GM12874 (cell line): Measurements from ENCODE around the gene BSDC1.

Experiments used
- TF ChIP-seq, protein P1 (sequence below): IDR thresholded peaks from 2 replicates; pipeline ENCODE4 v1.5.1; 2011; ENCODE audit warnings: low read depth, mild to moderate bottlenecking, control low read depth, low read length, moderate library complexity; ENCODE audit not compliant: insufficient read depth

The BSDC1 gene

GRCh38 chr1:32400876-32401631, 6.8 kb upstream of the BSDC1 start:
- TF ChIP-seq, protein P1, sequence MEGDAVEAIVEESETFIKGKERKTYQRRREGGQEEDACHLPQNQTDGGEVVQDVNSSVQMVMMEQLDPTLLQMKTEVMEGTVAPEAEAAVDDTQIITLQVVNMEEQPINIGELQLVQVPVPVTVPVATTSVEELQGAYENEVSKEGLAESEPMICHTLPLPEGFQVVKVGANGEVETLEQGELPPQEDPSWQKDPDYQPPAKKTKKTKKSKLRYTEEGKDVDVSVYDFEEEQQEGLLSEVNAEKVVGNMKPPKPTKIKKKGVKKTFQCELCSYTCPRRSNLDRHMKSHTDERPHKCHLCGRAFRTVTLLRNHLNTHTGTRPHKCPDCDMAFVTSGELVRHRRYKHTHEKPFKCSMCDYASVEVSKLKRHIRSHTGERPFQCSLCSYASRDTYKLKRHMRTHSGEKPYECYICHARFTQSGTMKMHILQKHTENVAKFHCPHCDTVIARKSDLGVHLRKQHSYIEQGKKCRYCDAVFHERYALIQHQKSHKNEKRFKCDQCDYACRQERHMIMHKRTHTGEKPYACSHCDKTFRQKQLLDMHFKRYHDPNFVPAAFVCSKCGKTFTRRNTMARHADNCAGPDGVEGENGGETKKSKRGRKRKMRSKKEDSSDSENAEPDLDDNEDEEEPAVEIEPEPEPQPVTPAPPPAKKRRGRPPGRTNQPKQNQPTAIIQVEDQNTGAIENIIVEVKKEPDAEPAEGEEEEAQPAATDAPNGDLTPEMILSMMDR = peak; percentile 89

- TF ChIP-seq, protein P1 = no peak
These were observed 5.6 kb upstream of the BSDC1 start for GRCh38 chr1:32399843-32400242.

- TF ChIP-seq, protein P1 = no peak
These were observed 4.2 kb upstream of the BSDC1 start for GRCh38 chr1:32398401-32398800.

- TF ChIP-seq, protein P1 = no peak
These were observed 720 bp upstream of the BSDC1 start for GRCh38 chr1:32394890-32395432.

GRCh38 chr1:32393832-32394140, 455 bp downstream of the BSDC1 start:
- TF ChIP-seq, protein P1 = no peak

DNA sequence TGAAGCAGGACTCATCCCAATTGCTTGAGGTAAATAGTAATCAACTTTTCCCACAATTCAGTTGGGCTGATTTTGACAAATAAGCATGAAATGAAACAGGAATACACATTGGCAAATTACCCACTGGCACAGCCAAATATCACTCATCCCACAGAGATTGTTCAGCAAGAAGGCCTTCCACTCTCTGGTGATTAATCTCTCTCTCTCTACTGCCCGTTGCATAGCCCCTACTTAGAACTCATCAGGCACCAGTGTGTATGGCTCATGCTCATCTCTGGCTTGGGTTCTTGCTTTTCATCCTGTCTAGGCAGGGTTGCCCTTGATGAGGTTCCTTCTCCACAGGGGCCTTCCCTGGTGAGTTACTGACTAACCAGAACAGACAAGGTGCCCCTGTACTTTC, 1.1 kb downstream of the BSDC1 start:
- TF ChIP-seq, protein P1 = no peak

- TF ChIP-seq, protein P1 = no peak
These were observed 1.9 kb downstream of the BSDC1 start for GRCh38 chr1:32392325-32392724.
